Measurements from ENCODE around the gene SART3. TPM values are rescaled to one million over a fixed set of nuclear protein-coding genes. Genes with fewer than 3 reads are reported as not detected.
A peak's percentile ranks its signal among the peaks of the same experiment; 100 is the strongest.
"Not testable (repeated sequence)": the region's sequence is repeated elsewhere in the genome, so short reads cannot be mapped to it uniquely, and the experiment has no call there.

SART3 gene
- total RNA-seq, 1 experiment from 2014 or later: 89.4 TPM

DNA sequence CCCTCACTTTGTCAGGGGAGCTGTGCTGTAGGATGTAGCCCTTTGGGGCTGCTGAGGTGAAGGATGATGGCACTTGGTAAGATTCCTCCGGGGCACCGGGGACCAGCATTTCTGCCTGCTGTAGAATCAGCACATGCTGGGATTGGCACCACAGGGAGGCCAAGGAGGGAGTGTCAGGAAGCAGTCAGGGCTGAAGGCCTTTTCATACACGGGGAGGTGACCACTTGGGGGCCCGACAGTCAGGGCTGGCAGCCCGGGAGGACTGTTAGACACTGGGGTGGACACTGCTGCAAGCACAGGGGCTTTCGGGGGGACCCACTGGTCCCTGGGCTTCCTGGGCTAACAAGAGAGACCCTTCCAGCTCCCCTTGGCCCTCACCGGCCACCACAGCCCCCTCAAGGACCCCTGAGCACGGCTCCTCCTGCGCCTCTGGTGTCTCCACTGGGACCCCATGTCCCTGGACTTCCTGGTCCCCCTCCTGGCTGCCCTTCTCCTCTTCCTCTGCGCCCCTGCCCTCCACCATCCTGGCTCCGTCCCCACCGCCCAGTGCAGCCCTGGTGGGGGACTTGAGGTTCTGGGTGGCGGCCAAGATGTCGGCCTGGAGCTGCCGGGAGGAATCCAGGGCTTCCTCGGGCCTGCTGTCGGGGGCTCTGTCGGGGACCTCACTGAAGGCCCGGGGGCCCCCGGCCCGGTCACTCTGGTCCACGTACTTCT lies 30.5 kb upstream of the SART3 start:
- TF ChIP-seq, protein P1, sequence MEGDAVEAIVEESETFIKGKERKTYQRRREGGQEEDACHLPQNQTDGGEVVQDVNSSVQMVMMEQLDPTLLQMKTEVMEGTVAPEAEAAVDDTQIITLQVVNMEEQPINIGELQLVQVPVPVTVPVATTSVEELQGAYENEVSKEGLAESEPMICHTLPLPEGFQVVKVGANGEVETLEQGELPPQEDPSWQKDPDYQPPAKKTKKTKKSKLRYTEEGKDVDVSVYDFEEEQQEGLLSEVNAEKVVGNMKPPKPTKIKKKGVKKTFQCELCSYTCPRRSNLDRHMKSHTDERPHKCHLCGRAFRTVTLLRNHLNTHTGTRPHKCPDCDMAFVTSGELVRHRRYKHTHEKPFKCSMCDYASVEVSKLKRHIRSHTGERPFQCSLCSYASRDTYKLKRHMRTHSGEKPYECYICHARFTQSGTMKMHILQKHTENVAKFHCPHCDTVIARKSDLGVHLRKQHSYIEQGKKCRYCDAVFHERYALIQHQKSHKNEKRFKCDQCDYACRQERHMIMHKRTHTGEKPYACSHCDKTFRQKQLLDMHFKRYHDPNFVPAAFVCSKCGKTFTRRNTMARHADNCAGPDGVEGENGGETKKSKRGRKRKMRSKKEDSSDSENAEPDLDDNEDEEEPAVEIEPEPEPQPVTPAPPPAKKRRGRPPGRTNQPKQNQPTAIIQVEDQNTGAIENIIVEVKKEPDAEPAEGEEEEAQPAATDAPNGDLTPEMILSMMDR (conservative IDR thresholded peaks at IDR 0.05): no peak
- Histone ChIP-seq H3K23ac (ENCODE audit: insufficient read length, low read depth, low read length) (no peak overlapping the region), H4K5ac (ENCODE audit: insufficient read length, low read depth, low read length) (no peak overlapping the region), H3K27ac (ENCODE audit: insufficient read length, low read depth, low read length) (no peak overlapping the region), H4K91ac (ENCODE audit: insufficient read length, low read depth, low read length) (no peak overlapping the region), H3T11ph (ENCODE audit: low read length) (no peak overlapping the region), H3K4me2 (ENCODE audit: insufficient read depth, insufficient read length, low read length) (no peak overlapping the region), H2BK20ac (ENCODE audit: low read depth, low read length, poor library complexity, severe bottlenecking) (no peak overlapping the region), H3K9ac (ENCODE audit: extremely low read depth, insufficient read length, low read length) (no peak overlapping the region), H2AFZ (ENCODE audit: low read length) (no peak overlapping the region), H4K20me1 (ENCODE audit: control insufficient read depth, insufficient read depth, insufficient read length) (no peaks in the 10 kb centered on the region), H3K14ac (ENCODE audit: insufficient read depth, low read length) (no peak overlapping the region), H3K56ac (ENCODE audit: insufficient read length, low read depth, low read length) (no peak overlapping the region), H3K79me2 (ENCODE audit: insufficient read depth, low read length) (no peaks in the 10 kb centered on the region), H4K8ac (replicated peaks; ENCODE audit: insufficient read length, low read depth, low read length) (no peak overlapping the region), H3K79me1 (ENCODE audit: insufficient read depth, low read depth, low read length, poor library complexity, severe bottlenecking) (no peaks in the 10 kb centered on the region), H2AK5ac (ENCODE audit: insufficient read length, low read length) (no peak overlapping the region), H2BK5ac (ENCODE audit: insufficient read length, low read length) (no peak overlapping the region), H3K4ac (ENCODE audit: low read depth, low read length) (no peak overlapping the region), H3K27me3 (ENCODE audit: insufficient read depth, low read length) (no peaks in the 10 kb centered on the region), H3K9me3 (ENCODE audit: control insufficient read depth, low read depth, low read length) (no peaks in the 10 kb centered on the region), H2BK15ac (ENCODE audit: low read depth, low read length) (no peak overlapping the region), H2BK12ac (ENCODE audit: insufficient read length, low read depth, low read length) (no peak overlapping the region), H3K23me2 (ENCODE audit: insufficient read length, low read depth, low read length, poor library complexity, severe bottlenecking) (no peaks in the 10 kb centered on the region), H3K4me1 (ENCODE audit: insufficient read depth, low read length) (no peaks in the 10 kb centered on the region), H3K18ac (ENCODE audit: insufficient read length, low read depth, low read length) (no peak overlapping the region), H2BK120ac (ENCODE audit: low read depth, low read length, poor library complexity, severe bottlenecking) (no peak overlapping the region)
- Mint-ChIP-seq H3K4me1 (peaks cover 12 to 27% of the 10 kb centered on the region in 2 experiments), H3K4me3 (no peak overlapping the region), H3K27me3 (ENCODE audit: low read depth) (no peaks in the 10 kb centered on the region), H3K36me3 (ENCODE audit: insufficient read depth in 1 of 3, low read depth in 3 of 3) (no peaks in the 10 kb centered on the region), H3K27ac (peak overlapping the region in 1 of 3 experiments; percentile 46; a peak in 1 of 7 replicates), H3K9me3 (no peaks in the 10 kb centered on the region)
- no peak for DNase-seq
- no CpG with 5 or more reads among the region's 22 CpGs for WGBS (ENCODE audit: extremely low coverage, insufficient read length, low lambda C conversion rate)

DNA sequence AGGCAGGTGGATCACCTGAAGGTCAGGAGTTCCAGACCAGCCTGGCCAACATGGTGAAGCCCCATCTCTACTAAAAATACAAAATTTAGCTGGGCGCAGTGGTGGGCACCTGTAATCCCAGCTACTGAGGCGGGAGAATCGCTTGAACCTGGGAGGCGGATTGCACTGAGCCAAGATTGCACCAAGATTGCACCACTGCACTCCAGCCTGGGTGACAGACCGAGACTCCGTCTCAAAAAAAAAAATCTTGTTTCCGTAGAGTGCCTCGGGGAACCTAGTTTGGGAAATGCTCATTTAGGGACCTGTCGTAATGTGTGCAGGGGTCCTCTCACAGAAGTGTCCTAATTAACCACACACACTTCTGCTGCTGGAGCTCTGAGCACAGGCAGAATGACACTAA lies 29.5 kb upstream of the SART3 start:
- H3K27ac Mint-ChIP-seq; H4K5ac ChIP-seq (ENCODE audit: insufficient read length, low read depth, low read length); H3K4me2 ChIP-seq (ENCODE audit: insufficient read depth, insufficient read length, low read length); H3K4ac ChIP-seq (ENCODE audit: low read depth, low read length); H3K23ac ChIP-seq (ENCODE audit: insufficient read length, low read depth, low read length); DNase-seq; H3K14ac ChIP-seq (ENCODE audit: insufficient read depth, low read length); H2AK5ac ChIP-seq (ENCODE audit: insufficient read length, low read length); H4K91ac ChIP-seq (ENCODE audit: insufficient read length, low read depth, low read length); H3K4me1 ChIP-seq (ENCODE audit: insufficient read depth, low read length); H2BK15ac ChIP-seq (ENCODE audit: low read depth, low read length); H2BK12ac ChIP-seq (ENCODE audit: insufficient read length, low read depth, low read length); H2AFZ ChIP-seq (ENCODE audit: low read length); H3K56ac ChIP-seq (ENCODE audit: insufficient read length, low read depth, low read length); H3K79me2 ChIP-seq (ENCODE audit: insufficient read depth, low read length); H3K27me3 Mint-ChIP-seq (ENCODE audit: low read depth); H2BK120ac ChIP-seq (ENCODE audit: low read depth, low read length, poor library complexity, severe bottlenecking); H3K27ac ChIP-seq (ENCODE audit: insufficient read length, low read depth, low read length); H4K8ac ChIP-seq (replicated peaks; ENCODE audit: insufficient read length, low read depth, low read length); H3K23me2 ChIP-seq (ENCODE audit: insufficient read length, low read depth, low read length, poor library complexity, severe bottlenecking); H3K79me1 ChIP-seq (ENCODE audit: insufficient read depth, low read depth, low read length, poor library complexity, severe bottlenecking); H4K20me1 ChIP-seq (ENCODE audit: control insufficient read depth, insufficient read depth, insufficient read length); H3K36me3 Mint-ChIP-seq (ENCODE audit: insufficient read depth in 1 of 3, low read depth in 3 of 3); H3K9ac ChIP-seq (ENCODE audit: extremely low read depth, insufficient read length, low read length); H2BK5ac ChIP-seq (ENCODE audit: insufficient read length, low read length); H2BK20ac ChIP-seq (ENCODE audit: low read depth, low read length, poor library complexity, severe bottlenecking); H3K18ac ChIP-seq (ENCODE audit: insufficient read length, low read depth, low read length); H3K4me3 Mint-ChIP-seq; H3T11ph ChIP-seq (ENCODE audit: low read length); H3K9me3 Mint-ChIP-seq; H3K9me3 ChIP-seq (ENCODE audit: control insufficient read depth, low read depth, low read length); H3K27me3 ChIP-seq (ENCODE audit: insufficient read depth, low read length): not testable (repeated sequence)
- WGBS (ENCODE audit: extremely low coverage, insufficient read length, low lambda C conversion rate): no CpG with 5 or more reads among the region's 9 CpGs
- H3K4me1 Mint-ChIP-seq: peaks cover 12 to 27% of the 10 kb centered on the region in 2 experiments

All from H9 (cell line).